ENCODE results near the gene LHPP. TPM values are rescaled to one million over a fixed set of nuclear protein-coding genes. Genes with fewer than 3 reads are reported as not detected.

Gene LHPP
- total RNA-seq, 1 donor from 2014 or later, result 8.8 TPM

- Mint-ChIP-seq H3K9me3 (no peaks in the 10 kb centered on the region), H3K36me3 (ENCODE audit: low read depth) (no peaks in the 10 kb centered on the region), H3K27ac (ENCODE audit: unreplicated experiment) (no peak overlapping the region), H3K27me3 (ENCODE audit: low read depth) (no peaks in the 10 kb centered on the region), H3K4me3 (no peak overlapping the region), H3K4me1 (peaks cover 20% of the 10 kb centered on the region)
- DNase-seq (ENCODE audit: low read depth, low spot score), result no peak
- no peak for TF ChIP-seq CTCF (conservative IDR thresholded peaks at IDR 0.05)
Measured at GRCh38 chr10:124566222-124566888, 104.7 kb downstream of the LHPP start.

- Mint-ChIP-seq H3K4me3 (no peak overlapping the region), H3K4me1 (peaks cover 20% of the 10 kb centered on the region), H3K27ac (ENCODE audit: unreplicated experiment) (no peak overlapping the region), H3K27me3 (ENCODE audit: low read depth) (no peaks in the 10 kb centered on the region), H3K9me3 (no peaks in the 10 kb centered on the region), H3K36me3 (ENCODE audit: low read depth) (no peaks in the 10 kb centered on the region)
- no peak for TF ChIP-seq CTCF (conservative IDR thresholded peaks at IDR 0.05)
- DNase-seq (ENCODE audit: low read depth, low spot score), result no peak
Measured at GRCh38 chr10:124566981-124567835, 105.6 kb downstream of the LHPP start.

GRCh38 chr10:124568339-124568738 is 106.7 kb downstream of the LHPP start:
- no peaks in the 10 kb centered on the region for H3K9me3 Mint-ChIP-seq
- DNase-seq (ENCODE audit: low read depth, low spot score), result no peak
- peaks cover 18% of the 10 kb centered on the region for H3K4me1 Mint-ChIP-seq
- H3K27me3 Mint-ChIP-seq (ENCODE audit: low read depth), result no peaks in the 10 kb centered on the region
- no peak overlapping the region for H3K27ac Mint-ChIP-seq (ENCODE audit: unreplicated experiment)
- no peak for TF ChIP-seq CTCF (conservative IDR thresholded peaks at IDR 0.05)
- H3K36me3 Mint-ChIP-seq (ENCODE audit: low read depth), result no peaks in the 10 kb centered on the region
- no peak overlapping the region for H3K4me3 Mint-ChIP-seq

GRCh38 chr10:124568848-124569622 is 107.4 kb downstream of the LHPP start:
- no peak for TF ChIP-seq CTCF (conservative IDR thresholded peaks at IDR 0.05)
- Mint-ChIP-seq H3K4me1 (peaks cover 14% of the 10 kb centered on the region), H3K4me3 (no peak overlapping the region), H3K36me3 (ENCODE audit: low read depth) (no peaks in the 10 kb centered on the region), H3K27ac (ENCODE audit: unreplicated experiment) (no peak overlapping the region), H3K9me3 (no peaks in the 10 kb centered on the region), H3K27me3 (ENCODE audit: low read depth) (no peaks in the 10 kb centered on the region)
- DNase-seq (ENCODE audit: low read depth, low spot score), result no peak

- H3K4me3 Mint-ChIP-seq, result no peak overlapping the region
Measured at GRCh38 chr10:124569623-124570470, 108.2 kb downstream of the LHPP start.

More at GRCh38 chr10:124569623-124570470, 108.2 kb downstream of the LHPP start:
- Mint-ChIP-seq H3K36me3 (ENCODE audit: low read depth) (no peaks in the 10 kb centered on the region), H3K27me3 (ENCODE audit: low read depth) (no peaks in the 10 kb centered on the region), H3K4me1 (peaks cover 8% of the 10 kb centered on the region), H3K9me3 (no peaks in the 10 kb centered on the region), H3K27ac (ENCODE audit: unreplicated experiment) (no peak overlapping the region)
- no peak for TF ChIP-seq CTCF (conservative IDR thresholded peaks at IDR 0.05)
- no peak for DNase-seq (ENCODE audit: low read depth, low spot score)

Data from neural crest cell (in vitro differentiated cells).